ENCODE results near the gene WDR81. TPM values are rescaled to one million over a fixed set of nuclear protein-coding genes. Genes with fewer than 3 reads are reported as not detected.
"Not testable (repeated sequence)": the region's sequence is repeated elsewhere in the genome, so short reads cannot be mapped to it uniquely, and the experiment has no call there.

The WDR81 gene
- total RNA-seq, 1 donor, result 26.8 TPM

DNA sequence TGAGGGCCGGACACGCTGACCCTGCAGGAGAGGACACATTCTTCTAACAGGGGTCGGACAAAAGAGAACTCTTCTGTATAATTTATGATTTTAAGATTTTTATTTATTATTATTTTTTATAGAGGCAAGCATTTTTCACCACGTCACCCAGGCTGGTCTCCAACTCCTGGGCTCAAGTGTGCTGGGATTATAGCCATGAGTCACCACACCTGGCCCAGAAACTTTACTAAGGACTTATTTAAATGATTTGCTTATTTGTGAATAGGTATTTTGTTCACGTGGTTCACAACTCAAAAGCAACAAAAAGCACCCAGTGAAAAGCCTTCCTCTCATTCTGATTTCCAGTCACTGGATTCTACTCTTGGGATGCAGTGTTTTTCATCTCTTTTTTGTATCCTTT lies 35.0 kb downstream of the WDR81 start:
- no peak for DNase-seq (ENCODE audit: low read depth)
- TF ChIP-seq CTCF (IDR thresholded peaks at IDR 0.05; ENCODE audit: insufficient read depth, low read depth, low read length), result no peak
- H3K4me3 ChIP-seq (ENCODE audit: low read depth, low read length), result no peak overlapping the region

DNA sequence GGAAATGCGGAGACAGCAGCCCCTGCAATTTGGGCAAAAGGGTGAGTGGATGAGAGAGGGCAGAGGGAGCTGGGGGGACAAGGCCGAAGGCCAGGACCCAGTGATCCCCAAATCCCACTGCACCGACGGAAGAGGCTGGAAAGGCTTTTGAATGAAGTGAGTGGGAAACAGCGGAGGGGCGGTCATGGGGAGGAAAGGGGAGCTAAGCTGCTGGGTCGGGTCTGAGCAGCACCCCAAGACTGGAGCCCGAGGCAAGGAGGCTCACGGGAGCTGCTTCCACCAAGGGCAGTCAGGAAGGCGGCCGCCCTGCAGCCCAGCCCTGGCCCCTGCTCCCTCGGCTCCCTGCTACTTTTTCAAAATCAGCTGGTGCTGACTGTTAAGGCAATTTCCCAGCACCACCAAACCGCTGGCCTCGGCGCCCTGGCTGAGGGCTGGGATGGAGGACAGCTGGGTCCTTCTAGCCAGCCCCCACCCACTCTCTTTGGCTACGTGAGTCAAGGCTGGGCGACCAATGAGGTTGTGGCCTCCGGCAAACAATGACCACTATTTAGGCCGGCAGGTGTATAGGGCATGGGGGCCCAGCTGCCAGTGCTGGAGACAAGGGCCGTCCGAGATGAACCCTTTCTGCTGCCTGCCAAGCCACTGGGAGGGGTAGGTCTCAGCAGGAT lies 37.9 kb downstream of the WDR81 start:
- peak; percentile 62 for DNase-seq (ENCODE audit: low read depth)
- TF ChIP-seq CTCF (IDR thresholded peaks at IDR 0.05; ENCODE audit: insufficient read depth, low read depth, low read length), result no peak
- H3K4me3 ChIP-seq (ENCODE audit: low read depth, low read length), result peak overlapping the region; percentile 94

DNA sequence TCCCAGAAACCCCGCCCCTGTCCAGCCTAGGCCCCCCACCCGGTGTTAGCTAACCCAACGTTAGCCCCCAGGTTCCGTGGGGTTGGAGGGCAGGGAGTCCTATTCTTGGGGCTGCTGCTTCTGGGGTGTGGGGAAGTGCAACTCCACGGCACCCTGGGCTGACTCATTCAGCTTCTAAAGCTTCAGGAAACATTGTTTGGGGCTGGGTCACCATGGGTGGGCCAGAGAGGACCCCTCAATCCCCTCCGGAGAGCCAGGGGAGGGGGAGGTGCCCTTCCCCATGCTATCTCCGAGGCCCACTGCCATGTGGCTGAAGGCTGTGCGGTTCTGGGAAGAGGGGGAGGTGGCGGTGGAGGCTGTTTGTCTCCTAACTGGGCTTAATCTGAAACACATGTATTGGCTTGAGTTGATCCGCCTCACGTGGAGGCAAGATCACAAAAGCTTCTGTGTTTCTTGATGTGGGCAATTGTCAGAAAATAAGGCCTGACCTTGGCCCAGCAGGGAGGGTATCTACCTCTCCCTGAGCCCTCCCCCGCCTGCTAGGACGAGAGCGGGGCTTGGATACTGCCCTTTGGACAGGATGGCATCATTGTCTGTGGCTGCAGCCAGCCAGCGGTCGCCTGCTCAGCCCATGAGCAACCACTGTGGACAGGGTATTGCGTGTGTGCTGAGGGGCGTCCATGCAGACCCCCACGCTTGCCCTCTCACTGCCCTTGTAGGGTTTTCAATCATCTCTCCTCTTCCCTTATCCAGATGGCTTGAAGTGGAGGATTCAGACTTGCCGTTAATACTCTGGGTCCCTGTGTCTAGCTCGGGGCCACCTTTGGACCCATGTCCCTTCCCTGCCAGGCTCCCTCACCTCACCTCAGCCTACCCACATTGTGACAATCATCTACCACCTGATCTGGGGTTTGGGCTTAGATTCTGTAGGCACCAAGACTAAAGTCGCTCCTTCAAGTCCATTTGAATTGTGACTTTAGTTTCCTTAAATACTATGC lies 38.7 kb downstream of the WDR81 start:
- DNase-seq (ENCODE audit: low read depth), result peak; percentile 90
- no peak for TF ChIP-seq CTCF (IDR thresholded peaks at IDR 0.05; ENCODE audit: insufficient read depth, low read depth, low read length)

DNA sequence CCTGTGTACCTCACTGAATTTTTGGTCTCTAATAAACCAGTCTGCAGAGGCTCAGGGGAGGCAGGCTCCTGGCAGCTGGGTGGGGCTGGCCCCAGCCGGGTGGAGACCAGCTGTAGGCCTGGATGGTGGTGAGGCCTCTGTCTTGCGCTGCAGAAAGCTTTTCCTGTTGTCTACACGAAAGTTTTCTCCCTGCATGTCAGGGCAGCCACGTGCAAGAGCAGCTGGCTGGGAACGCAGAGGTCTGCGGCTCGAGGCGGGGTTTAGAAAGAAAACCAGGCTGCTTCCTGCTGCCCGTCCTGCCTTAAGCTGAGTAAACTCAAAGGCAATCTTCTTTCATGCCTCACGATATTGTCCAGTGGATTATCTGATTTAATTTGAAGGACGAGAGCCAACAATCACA lies 39.8 kb downstream of the WDR81 start:
- TF ChIP-seq CTCF (IDR thresholded peaks at IDR 0.05; ENCODE audit: insufficient read depth, low read depth, low read length), result no peak
- peak; percentile 98 for DNase-seq (ENCODE audit: low read depth)
- peak overlapping the region; percentile 94 for H3K4me3 ChIP-seq (ENCODE audit: low read depth, low read length)

More for the DNA sequence above, 38.7 kb downstream of the WDR81 start:
- peak overlapping the region; percentile 94 for H3K4me3 ChIP-seq (ENCODE audit: low read depth, low read length)

GRCh38 chr17:1764705-1765104 lies 40.2 kb downstream of the WDR81 start:
- not testable (repeated sequence) for DNase-seq (ENCODE audit: low read depth)
- H3K4me3 ChIP-seq (ENCODE audit: low read depth, low read length), result peak overlapping the region; percentile 32

DNA sequence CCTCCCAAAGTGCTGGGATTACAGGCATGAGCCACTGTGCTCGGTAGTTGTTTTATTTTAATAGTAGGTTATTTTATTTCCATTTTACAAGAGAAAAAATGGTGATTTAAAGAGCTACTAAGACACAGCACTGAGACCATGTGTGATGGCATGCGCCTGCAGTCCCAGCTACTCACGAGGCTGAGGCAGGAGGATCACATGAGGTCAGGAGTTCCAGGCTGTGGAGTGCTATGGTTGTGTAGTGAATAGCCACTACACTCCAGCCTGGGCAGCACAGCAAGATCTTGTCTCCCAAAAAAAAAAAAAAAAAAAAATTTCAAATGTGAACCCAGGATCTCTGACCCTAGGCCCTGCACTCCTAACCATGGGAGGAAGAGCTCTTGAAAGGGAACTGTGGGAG lies 41.1 kb downstream of the WDR81 start:
- no peak overlapping the region for H3K4me3 ChIP-seq (ENCODE audit: low read depth, low read length)
- TF ChIP-seq CTCF (IDR thresholded peaks at IDR 0.05; ENCODE audit: insufficient read depth, low read depth, low read length), result no peak
- DNase-seq (ENCODE audit: low read depth), result no peak
